NCI-H2081 (cell line): ENCODE measurements around the gene KLHDC10.
"Not testable (repeated sequence)": the region's sequence is repeated elsewhere in the genome, so short reads cannot be mapped to it uniquely, and the experiment has no call there.

ENCODE experiments used
- DNase-seq, 2 experiments: peaks; one replicate each; lab custom pipeline; 2025; lab: John Stamatoyannopoulos, UW

Gene KLHDC10

GRCh38 chr7:130069978-130070860 lies at the start of gene KLHDC10:
Gene KLHDC10 (plus strand): TSS chr7:130070534. CDS start chr7:130070644, 110 bp downstream.
- peak; percentile 99 to 100 for DNase-seq

GRCh38 chr7:130021105-130021834 lies 49.1 kb upstream of the KLHDC10 start:
- no peak for DNase-seq

- DNase-seq = no peak
These were observed 48.2 kb upstream of the KLHDC10 start for GRCh38 chr7:130022115-130022514.

GRCh38 chr7:130022623-130023175 lies 47.6 kb upstream of the KLHDC10 start:
- no peak for DNase-seq

- DNase-seq = no peak
These were observed 45.9 kb upstream of the KLHDC10 start for GRCh38 chr7:130024390-130024789.

- DNase-seq = no peak
These were observed 37.6 kb upstream of the KLHDC10 start for GRCh38 chr7:130032698-130033097.

GRCh38 chr7:130037703-130038102 lies 32.6 kb upstream of the KLHDC10 start:
- DNase-seq = no peak

GRCh38 chr7:130040576-130040975 lies 29.8 kb upstream of the KLHDC10 start:
- DNase-seq = no peak

GRCh38 chr7:130047831-130048230 lies 22.5 kb upstream of the KLHDC10 start:
- DNase-seq = no peak

- DNase-seq = no peak
These were observed 21.4 kb upstream of the KLHDC10 start for GRCh38 chr7:130048906-130049305.

GRCh38 chr7:130052250-130052649 lies 18.1 kb upstream of the KLHDC10 start:
- DNase-seq = not testable (repeated sequence)

- DNase-seq = not testable (repeated sequence)
These were observed 15.1 kb upstream of the KLHDC10 start for GRCh38 chr7:130055198-130055597.

GRCh38 chr7:130062246-130062645 lies 8.1 kb upstream of the KLHDC10 start:
- DNase-seq = no peak

GRCh38 chr7:130063036-130063435 lies 7.3 kb upstream of the KLHDC10 start:
- peak; percentile 62 to 75 for DNase-seq

- DNase-seq = not testable (repeated sequence)
These were observed 5.8 kb upstream of the KLHDC10 start for GRCh38 chr7:130064580-130064926.

- DNase-seq = no peak
These were observed 4.7 kb upstream of the KLHDC10 start for GRCh38 chr7:130065500-130066152.

GRCh38 chr7:130069179-130069977 lies 956 bp upstream of the KLHDC10 start:
- DNase-seq = no peak

GRCh38 chr7:130070861-130071622 lies 708 bp downstream of the KLHDC10 start:
- DNase-seq = no peak

- DNase-seq = peak; percentile 85 to 89
These were observed 1.6 kb downstream of the KLHDC10 start for GRCh38 chr7:130071701-130072622.
